K562 (cell line): ENCODE results near the gene MSS51. TPM values are rescaled to one million over a fixed set of nuclear protein-coding genes. Genes with fewer than 3 reads are reported as not detected.

Source experiments
- ATAC-seq: fragments of 200-7000 bp; cut with Tn5 transposase; 3 replicates; pipeline ENCODE4 v1.9.1; 2020; ENCODE audit warnings: moderate library complexity
- BruUV-seq: library from RNA; stranded (reverse); fragments of 400-500 nt; replicated peaks from 2 replicates; lab custom pipeline; 2021; lab: Mats Ljungman, UMichigan
- CTCF ChIA-PET: fragments of 300-600 bp; formaldehyde crosslinking; extraction: SDS; loops from one replicate; lab custom pipeline; 2021; ENCODE audit warnings: low intra/inter-chr PET ratio; lab: Yijun Ruan, JAX
- POLR2A ChIA-PET: fragments of 300-600, 350-650 bp; sonication (Branson Sonifier 250); formaldehyde crosslinking; extraction: SDS; loops from one replicate; lab custom pipeline; 2021; ENCODE audit warnings: antibody characterized with exemption, inconsistent platforms; lab: Yijun Ruan, JAX
- DNase-seq, 4 experiments: peaks; one replicate each; pipeline versions ENCODE4 v3.0.0 to v3.0.0-alpha.2; 2011 to 2018; ENCODE audit warnings: low spot score in 3 of 4, mixed read lengths in 3 of 4; ENCODE audit errors: extremely low read depth in 1 of 4
- FAIRE-seq: peaks from 2 replicates; lab custom pipeline; 2011; peaks lifted over from hg19 to GRCh38; lab: Jason Lieb, UNC
- H2AFZ ChIP-seq: 2 replicates; pipeline ENCODE4 v1.6.0; 2011; ENCODE audit warnings: low read depth, low read length, control low read depth, inconsistent platforms
- H3K27ac ChIP-seq: fragments of 200-600 bp; 3 replicates; pipeline ENCODE4 v1.8.0; 2011; ENCODE audit warnings: low read depth, mild to moderate bottlenecking, control low read depth, inconsistent platforms, low read length, moderate library complexity, mixed read lengths; ENCODE audit errors: extremely low read depth
- H3K27me3 ChIP-seq, 2 experiments: fragments of 300-600 bp in 1 of 2; 2 replicates in 1 of 2; 3 replicates in 1 of 2; pipeline versions ENCODE4 v1.6.0 to v1.8.0; 2011; ENCODE audit warnings: inconsistent platforms in 2 of 2, low read length in 2 of 2, mild to moderate bottlenecking in 1 of 2, mixed read lengths in 1 of 2, moderate library complexity in 1 of 2; ENCODE audit not compliant: control insufficient read depth in 2 of 2, insufficient read depth in 2 of 2
- H3K36me3 ChIP-seq: fragments of 300-600 bp; 3 replicates; pipeline ENCODE4 v1.8.0; 2011; ENCODE audit warnings: mild to moderate bottlenecking, low read length, inconsistent platforms; ENCODE audit not compliant: control insufficient read depth, insufficient read depth
- H3K4me1 ChIP-seq, 2 experiments: fragments of 200-600 bp in 1 of 2; replicated peaks in 1 of 2; 2 replicates in 1 of 2; 3 replicates in 1 of 2; pipeline versions ENCODE4 v1.5.1 to v1.8.0; 2011; ENCODE audit warnings: inconsistent platforms in 2 of 2, low read length in 2 of 2, mild to moderate bottlenecking in 1 of 2, mixed read lengths in 1 of 2, moderate library complexity in 1 of 2; ENCODE audit not compliant: control insufficient read depth in 2 of 2, insufficient read depth in 2 of 2
- H3K4me2 ChIP-seq: 2 replicates; pipeline ENCODE4 v1.6.1; 2011; ENCODE audit warnings: low read length, control low read depth, inconsistent platforms, mixed read lengths; ENCODE audit not compliant: insufficient read depth
- H3K4me3 ChIP-seq: fragments of 200-600 bp; sonication (generic), shearing (Covaris generic); 2 replicates; pipeline ENCODE4 v1.5.1; 2016; ENCODE audit warnings: control low read depth, inconsistent platforms
- H3K79me2 ChIP-seq: fragments of 200-600 bp; 3 replicates; pipeline ENCODE4 v1.8.0; 2011; ENCODE audit warnings: low read length, inconsistent platforms; ENCODE audit not compliant: control insufficient read depth, insufficient read depth
- H3K9ac ChIP-seq, 2 experiments: 2 replicates each; pipeline versions ENCODE4 v1.6.0 to v1.6.1; 2011; ENCODE audit warnings: low read depth in 2 of 2, low read length in 2 of 2, control low read depth in 1 of 2, inconsistent platforms in 1 of 2, mild to moderate bottlenecking in 1 of 2, mixed read lengths in 1 of 2; ENCODE audit not compliant: insufficient read depth in 1 of 2
- H3K9me1 ChIP-seq: one replicate; pipeline ENCODE4 v1.6.0; 2011; ENCODE audit warnings: inconsistent platforms, mild to moderate bottlenecking, low read length, moderate library complexity; ENCODE audit not compliant: control insufficient read depth, insufficient read depth
- H3K9me3 ChIP-seq: replicated peaks from 2 replicates; pipeline ENCODE4 v1.5.1; 2011; ENCODE audit warnings: low read depth, low read length, inconsistent platforms; ENCODE audit not compliant: control insufficient read depth, insufficient read depth
- H4K20me1 ChIP-seq: replicated peaks from 2 replicates; pipeline ENCODE4 v1.6.1; 2011; ENCODE audit warnings: low read length, inconsistent platforms, mixed read lengths; ENCODE audit not compliant: control insufficient read depth, insufficient read depth
- DNMT1 ChIP-seq: fragments of 450-650 bp; IDR thresholded peaks from 2 replicates; pipeline ENCODE4 v1.6.1; 2016; ENCODE audit warnings: antibody characterized with exemption, mild to moderate bottlenecking
- GTF2E2 ChIP-seq: fragments of 200-800 bp; sonication (Bioruptor generic); IDR thresholded peaks from 2 replicates; pipeline ENCODE4 v1.6.1; 2016; ENCODE audit warnings: missing genetic modification characterization, missing compliant biosample characterization
- HDGF ChIP-seq: fragments of 450-650 bp; IDR thresholded peaks from 2 replicates; pipeline ENCODE4 v1.6.1; 2016
- MAZ ChIP-seq, 2 experiments: fragments of 450-650 bp in 1 of 2; sonication (generic) in 1 of 2; formaldehyde crosslinking; IDR thresholded peaks in 1 of 2; conservative IDR thresholded peaks in 1 of 2; 2 replicates each; pipeline versions ENCODE4 v1.4.0 to v1.5.0; 2020; ENCODE audit warnings: mild to moderate bottlenecking in 1 of 2, missing genetic modification reagents in 1 of 2
- MECOM ChIP-seq: fragments of 250-450 bp; sonication (Bioruptor Pico); IDR thresholded peaks from 2 replicates; pipeline ENCODE4 v1.8.0; 2022; ENCODE audit warnings: inconsistent platforms
- SMC3 ChIP-seq: conservative IDR thresholded peaks from 2 replicates; pipeline ENCODE4 v1.6.1; 2011; ENCODE audit warnings: low read depth, low read length, improper control_type of control experiment; ENCODE audit not compliant: insufficient read depth
- TAL1 ChIP-seq: fragments of 450-650 bp; IDR thresholded peaks from 2 replicates; pipeline ENCODE4 v1.6.1; 2016; ENCODE audit warnings: mild to moderate bottlenecking
- ZHX1 ChIP-seq: fragments of 150-350 bp; conservative IDR thresholded peaks from 2 replicates; pipeline ENCODE4 v1.6.1; 2014; ENCODE audit warnings: low read length
- ZNF639 ChIP-seq, 2 experiments: fragments of 200-800 bp in 1 of 2; sonication (Bioruptor generic) in 1 of 2; sonication (generic) in 1 of 2; formaldehyde crosslinking in 1 of 2; IDR thresholded peaks in 1 of 2; conservative IDR thresholded peaks in 1 of 2; 2 replicates each; pipeline versions ENCODE4 v1.5.0 to v1.6.1; 2016 to 2020; ENCODE audit warnings: missing compliant biosample characterization in 1 of 2, missing genetic modification characterization in 1 of 2, missing genetic modification reagents in 1 of 2
- ZNF740 ChIP-seq, 3 experiments: fragments of 200-800 bp in 1 of 3; sonication (Bioruptor generic) in 1 of 3; sonication (generic) in 1 of 3; formaldehyde crosslinking in 1 of 3; IDR thresholded peaks; 2 replicates each; pipeline versions ENCODE4 v1.6.1 to v1.8.0; 2016 to 2022; ENCODE audit warnings: mild to moderate bottlenecking in 2 of 3, missing compliant biosample characterization in 2 of 3, missing genetic modification characterization in 2 of 3, missing genetic modification reagents in 1 of 3
- WGBS: fragments of 100-300 bp; shearing (Covaris generic); methylation state at CpG from one replicate; pipeline ENCODE4 v1.1.6; 2016; ENCODE audit warnings: low coverage, mixed read lengths; ENCODE audit not compliant: insufficient coverage; ENCODE audit errors: missing lambda C conversion rate; 5-methylcytosine and 5-hydroxymethylcytosine counted together
- in situ Hi-C: fragments of 300-500 bp; cut with MboI; formaldehyde crosslinking; loops from 4 replicates; pipeline ENCODE4 v1.15.0; 2018; ENCODE audit warnings: inconsistent platforms, mixed read lengths
- intact Hi-C: fragments of 100-400 bp; cut with micrococcal nuclease; formaldehyde crosslinking; loops from 2 replicates; pipeline ENCODE4 v1.14.2; 2022
- polyA plus RNA-seq, 8 experiments: library from polyadenylated mRNA; depleted of rRNA in 4 of 8; stranded (reverse) in 5 of 8; unstranded in 3 of 8; fragments of >200 nt; fragmentation: Nextera tagmentation in 2 of 8; fragmentation: Illumina TruSeq in 1 of 8; extraction: Ambion mirVana in 2 of 8; extraction: Trizol in 1 of 8; gene quantifications; 2 replicates each; pipeline versions ENCODE4 v1.2.1 to v1.2.3, GENCODE V29; 2011 to 2014; ENCODE audit warnings: inconsistent platforms in 1 of 8, missing spikeins in 1 of 8
- total RNA-seq, 7 experiments: library from RNA; depleted of rRNA in 6 of 7; stranded (reverse); fragments of >200 nt in 6 of 7; fragmentation: Illumina TruSeq in 2 of 7; extraction: Trizol in 2 of 7; gene quantifications; 2 replicates each; pipeline versions ENCODE4 v1.2.1 to v1.2.3, GENCODE V29; 2011 to 2021; ENCODE audit warnings: low replicate concordance in 1 of 7
- TF ChIP-seq, protein P1 (sequence below): IDR thresholded peaks from 2 replicates; pipeline ENCODE4 v1.6.1; 2012; ENCODE audit warnings: low read depth, low read length, improper control_type of control experiment, borderline replicate concordance
- TF ChIP-seq, protein P2 (sequence below): fragments of 250-450 bp; sonication (Bioruptor Pico); IDR thresholded peaks from 2 replicates; pipeline ENCODE4 v1.8.0; 2021; ENCODE audit warnings: moderate library complexity, mild to moderate bottlenecking, inconsistent platforms

MSS51 gene
- total and polyA plus RNA-seq, 9 of the 15 experiments (the other 6 are each of a cell fraction or from before 2014, with no cell fraction given) = 0.28 to 1.8 (median 1.2) TPM

DNA sequence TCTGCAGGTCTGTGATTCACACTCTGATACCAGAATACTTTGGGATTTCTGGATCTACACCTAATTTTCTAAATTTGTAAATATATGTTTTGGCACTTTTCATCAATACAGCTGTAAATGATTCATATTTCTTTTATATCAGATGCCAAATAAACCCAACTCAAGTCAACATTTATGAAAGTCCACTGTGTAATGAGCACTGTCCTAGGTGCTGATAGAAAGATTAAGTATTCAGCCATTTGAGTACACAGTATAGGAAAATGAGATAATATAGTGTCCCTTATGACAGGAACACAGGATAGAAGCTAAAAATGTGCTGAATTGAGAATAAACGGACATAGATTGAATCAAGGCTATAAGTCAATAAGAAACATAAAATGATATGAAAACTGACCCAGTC is 25.9 kb downstream of the MSS51 start (continued):
- TF ChIP-seq, protein P1, sequence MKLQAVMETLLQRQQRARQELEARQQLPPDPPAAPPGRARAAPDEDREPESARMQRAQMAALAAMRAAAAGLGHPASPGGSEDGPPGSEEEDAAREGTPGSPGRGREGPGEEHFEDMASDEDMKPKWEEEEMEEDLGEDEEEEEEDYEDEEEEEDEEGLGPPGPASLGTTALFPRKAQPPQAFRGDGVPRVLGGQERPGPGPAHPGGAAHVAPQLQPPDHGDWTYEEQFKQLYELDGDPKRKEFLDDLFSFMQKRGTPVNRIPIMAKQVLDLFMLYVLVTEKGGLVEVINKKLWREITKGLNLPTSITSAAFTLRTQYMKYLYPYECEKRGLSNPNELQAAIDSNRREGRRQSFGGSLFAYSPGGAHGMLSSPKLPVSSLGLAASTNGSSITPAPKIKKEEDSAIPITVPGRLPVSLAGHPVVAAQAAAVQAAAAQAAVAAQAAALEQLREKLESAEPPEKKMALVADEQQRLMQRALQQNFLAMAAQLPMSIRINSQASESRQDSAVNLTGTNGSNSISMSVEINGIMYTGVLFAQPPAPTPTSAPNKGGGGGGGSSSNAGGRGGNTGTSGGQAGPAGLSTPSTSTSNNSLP = peak; percentile 75; the same call in 1 of the 2 replicates
- TF ChIP-seq MECOM (CRISPR knock-in tag) = 0 out of 2 replicates have a peak, but pooled peaks have one; percentile 48
- TF ChIP-seq, protein P2, sequence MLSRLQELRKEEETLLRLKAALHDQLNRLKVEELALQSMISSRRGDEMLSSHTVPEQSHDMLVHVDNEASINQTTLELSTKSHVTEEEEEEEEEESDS = no peak
- TF ChIP-seq MAZ (CRISPR knock-in tag; conservative IDR thresholded peaks at IDR 0.05 in 1 of 2, IDR thresholded peaks at IDR 0.05 in 1 of 2) = 0 out of 4 replicates have a peak, but pooled peaks of 1 of the 2 experiments have one; percentile 14
- no peak for TF ChIP-seq HDGF

DNA sequence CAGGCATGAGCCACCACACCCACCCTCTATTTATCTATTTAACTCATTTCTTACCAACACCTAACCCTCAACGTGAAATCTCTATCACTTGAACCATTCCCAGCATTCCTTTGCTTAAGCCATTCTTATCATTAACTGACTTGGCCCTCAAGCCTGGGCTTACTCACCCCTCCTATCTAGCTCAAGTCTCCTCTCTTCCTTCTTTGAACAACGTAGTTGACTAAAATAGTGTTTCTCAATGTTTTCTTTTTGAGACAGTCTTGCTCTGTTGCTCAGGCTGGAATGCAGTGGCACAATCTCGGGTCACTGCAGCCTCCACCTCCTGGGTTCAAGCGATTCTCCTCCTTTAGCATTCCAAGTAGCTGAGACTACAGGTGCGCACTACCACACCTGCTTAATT is 26.5 kb downstream of the MSS51 start:
- H3K79me2 ChIP-seq = peaks cover 98% of the 10 kb centered on the region
- no peaks in the 10 kb centered on the region for H3K9me1 ChIP-seq
- H3K27me3 ChIP-seq = no peaks in the 10 kb centered on the region
- in situ Hi-C loops = no loop called here
- H3K27ac ChIP-seq = no peak overlapping the region
- no peak overlapping the region for H3K9ac ChIP-seq
- H3K4me1 ChIP-seq = peaks cover 17 to 20% of the 10 kb centered on the region in 2 experiments
- H2AFZ ChIP-seq = no peak overlapping the region
- POLR2A ChIA-PET = interaction anchor here (0.6 to 2.0 kb wide), 8 partner anchors 17 to 761 kb away, joined by 3 to 5 read pairs (median 3); partner anchors contain the start of genes DNAJC9 and NUDT13
- intact Hi-C loops = loop anchor here (10.0 kb wide), 1 partner anchor 238 kb away; the partner anchor contains the start of gene MYOZ1
- CTCF ChIA-PET = no interaction called here
- BruUV-seq = no TSS peak
- peaks cover 13% of the 10 kb centered on the region; the same call in 2 of the 3 replicates for H3K36me3 ChIP-seq
- H3K4me2 ChIP-seq = peak overlapping the region; percentile 19
- peaks cover 18% of the 10 kb centered on the region for H4K20me1 ChIP-seq
- DNase-seq (peak in 2 of 4 experiments; percentile 35 to 49), FAIRE-seq (peak; percentile 15), ATAC-seq (peak; percentile 39)
- 46% methylated on average over 5 of the region's 5 CpGs for WGBS
- no peak overlapping the region for H3K4me3 ChIP-seq
- H3K9me3 ChIP-seq = no peaks in the 10 kb centered on the region
- TF ChIP-seq ZHX1 (no peak), ZNF740 (CRISPR knock-in tag; IDR thresholded peaks at IDR 0.05) (no peak), ZNF740 (tag; IDR thresholded peaks at IDR 0.05) (no peak), ZNF639 (CRISPR knock-in tag; conservative IDR thresholded peaks at IDR 0.05 in 1 of 2, IDR thresholded peaks at IDR 0.05 in 1 of 2) (no peak), DNMT1 (no peak), GTF2E2 (tag) (no peak), TAL1 (0 out of 2 replicates have a peak, but pooled peaks have one; percentile 4), SMC3 (no peak)
